ENCODE results near the gene ZSCAN10.

The ZSCAN10 gene

DNA sequence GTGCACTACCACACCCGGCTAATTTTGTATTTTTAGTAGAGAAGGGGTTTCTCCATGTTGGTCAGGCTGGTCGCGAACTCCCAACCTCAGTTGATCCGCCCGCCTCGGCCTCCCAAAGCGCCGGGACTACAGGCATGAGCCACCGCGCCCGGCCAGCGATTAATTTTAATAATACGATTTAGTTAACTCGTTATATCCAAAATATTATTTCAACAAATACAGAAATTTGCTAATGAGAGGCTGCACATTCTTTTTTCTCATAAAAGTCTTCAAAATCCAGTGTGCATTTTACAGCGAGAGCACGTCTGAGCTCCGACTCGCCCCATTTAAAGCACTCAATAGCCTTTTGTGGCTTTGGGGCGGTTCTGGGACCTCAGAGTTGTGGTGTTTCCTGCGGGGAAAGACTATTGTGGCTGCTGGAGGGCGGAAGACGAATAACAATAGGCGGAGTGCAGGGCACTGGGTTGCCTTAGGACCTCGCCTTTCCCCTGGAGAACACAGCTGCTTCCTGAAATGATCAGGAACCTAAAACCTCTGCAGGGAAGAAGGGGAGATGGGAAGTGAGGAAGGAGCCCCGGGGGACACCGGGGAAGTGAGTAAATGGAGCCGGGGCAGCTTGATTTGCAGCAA is 2.9 kb upstream of the ZSCAN10 start:
- ATAC-seq = no peak

- ATAC-seq = peak in 1 of 2 donors; percentile 18
Observed at GRCh38 chr16:3101018-3101840, 2.1 kb upstream of the ZSCAN10 start.

DNA sequence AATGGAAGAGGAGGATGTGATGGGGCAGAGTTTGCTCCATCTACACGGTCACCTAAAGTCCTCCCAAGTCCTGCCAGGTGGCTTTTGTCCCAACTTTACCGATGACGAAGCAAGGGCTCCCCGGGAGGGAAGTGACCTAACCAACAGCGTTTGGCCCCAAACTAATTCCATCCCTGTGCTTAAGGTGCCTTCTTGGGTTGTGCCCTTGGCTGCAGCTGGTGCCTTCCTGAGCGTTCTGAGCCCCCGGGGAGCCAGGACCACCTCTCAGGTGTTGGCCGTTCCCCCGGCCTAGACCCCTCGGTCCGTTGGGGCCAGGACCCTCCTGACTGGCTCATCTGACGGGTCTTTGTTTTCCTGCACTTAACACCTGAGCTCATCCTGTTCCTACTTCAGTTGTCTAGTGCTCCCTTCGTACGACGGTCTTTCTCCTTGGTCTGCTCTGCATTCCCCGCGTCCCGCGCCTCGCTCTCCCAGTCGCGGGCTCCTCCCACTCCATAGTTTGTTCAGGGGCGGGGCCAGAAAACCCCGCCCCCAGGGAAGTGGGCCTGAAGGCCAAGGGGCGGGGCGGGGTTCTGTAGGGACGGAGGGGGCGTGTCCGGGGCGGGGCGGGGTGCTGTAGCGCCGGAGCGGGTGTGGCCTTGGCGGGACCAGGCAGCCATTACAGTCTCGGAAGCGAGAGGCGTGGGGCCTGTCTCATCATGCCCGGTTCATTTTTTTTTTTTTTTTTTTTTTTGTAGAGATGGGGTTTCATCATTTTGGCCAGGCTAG is 822 bp upstream of the ZSCAN10 start:
- peak; percentile 86 to 87 for ATAC-seq

- ATAC-seq = no peak
Observed at GRCh38 chr16:3099395-3099731, 269 bp upstream of the ZSCAN10 start.

DNA sequence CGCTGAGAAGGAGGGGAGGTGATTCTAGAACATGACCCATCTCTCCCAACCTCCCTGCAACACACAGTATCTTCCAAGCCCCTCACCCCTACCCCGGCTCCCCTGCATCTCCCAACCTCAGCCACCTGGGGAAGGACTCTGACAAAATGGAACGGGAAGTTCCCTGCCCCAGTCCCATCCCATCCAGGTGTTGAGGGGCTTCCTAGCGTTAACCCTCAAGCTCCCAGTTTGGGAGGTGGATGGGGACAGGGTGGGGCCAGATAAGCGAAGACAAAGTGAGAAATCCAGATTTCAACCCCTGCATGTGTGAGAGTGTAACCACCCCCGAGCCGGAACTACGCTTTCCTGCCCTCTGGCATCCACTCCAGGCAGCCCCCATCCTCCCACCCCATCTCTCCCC is 1.8 kb downstream of the ZSCAN10 start:
- no peak for ATAC-seq

- no peak for ATAC-seq
Observed at GRCh38 chr16:3096362-3096761, 2.7 kb downstream of the ZSCAN10 start.

DNA sequence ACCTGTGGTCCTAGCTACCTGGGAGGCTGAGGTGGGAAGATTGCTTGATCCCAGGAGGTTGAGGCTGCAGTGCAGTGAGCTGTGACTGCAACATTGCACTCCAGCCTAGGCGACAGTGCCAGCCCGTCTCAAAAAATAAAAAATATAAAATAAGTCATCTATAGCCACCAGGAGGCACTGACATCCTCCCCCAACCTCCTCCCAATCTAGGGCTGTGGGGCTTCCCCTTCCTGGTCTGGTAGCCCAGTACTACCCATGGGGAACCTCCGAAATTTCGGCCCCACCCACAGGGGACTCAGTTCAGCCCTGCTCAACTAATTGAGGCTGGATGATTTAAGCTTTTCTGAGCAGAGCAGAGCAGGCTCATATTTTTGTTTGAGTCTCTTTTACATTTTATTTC is 3.2 kb downstream of the ZSCAN10 start:
- peak; percentile 63 to 66 for ATAC-seq

DNA sequence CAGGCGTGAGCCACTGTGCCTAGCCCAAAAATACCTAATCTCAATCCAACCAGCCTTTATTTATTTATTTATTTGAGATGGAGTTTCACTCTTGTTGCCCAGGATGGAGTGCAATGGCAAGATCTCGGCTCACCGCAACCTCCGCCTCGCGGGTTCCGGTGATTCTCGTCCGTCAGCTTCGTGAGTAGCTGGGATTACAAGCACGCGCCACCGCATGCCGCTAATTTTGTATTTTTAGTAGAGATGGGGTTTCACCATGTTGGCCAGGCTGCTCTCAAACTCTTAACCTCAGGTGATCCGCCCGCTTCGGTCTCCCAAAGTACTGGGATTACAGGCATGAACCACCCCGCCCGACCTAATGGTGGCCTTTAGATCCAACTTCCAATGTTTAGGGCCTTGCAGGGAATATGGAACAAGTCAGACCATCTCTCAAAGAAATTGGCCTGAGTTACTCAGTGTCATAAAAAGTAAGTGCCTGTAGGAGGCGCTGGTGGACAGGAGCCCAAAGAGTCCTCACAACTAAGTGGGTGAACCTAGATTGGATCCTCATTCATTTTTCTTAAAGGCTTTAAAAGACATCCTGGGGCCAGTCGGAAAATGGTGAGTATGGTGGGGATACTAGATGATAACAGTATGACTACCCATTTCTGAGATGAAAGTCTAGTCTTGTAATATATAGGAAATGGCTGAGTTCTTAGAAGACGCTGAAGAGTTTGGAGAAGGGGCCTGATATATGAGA is 4.6 kb downstream of the ZSCAN10 start:
- peak; percentile 76 to 77 for ATAC-seq

- ATAC-seq = no peak
Observed at GRCh38 chr16:3092501-3092941, 6.6 kb downstream of the ZSCAN10 start.

GRCh38 chr16:3091551-3091950 is 7.5 kb downstream of the ZSCAN10 start:
- ATAC-seq = no peak

- ATAC-seq = no peak
Observed at GRCh38 chr16:3089717-3090592, 9.1 kb downstream of the ZSCAN10 start.

GRCh38 chr16:3088925-3089716 is 10.0 kb downstream of the ZSCAN10 start:
- no peak for ATAC-seq

GRCh38 chr16:3088450-3088849 is 10.6 kb downstream of the ZSCAN10 start:
- ATAC-seq = no peak

DNA sequence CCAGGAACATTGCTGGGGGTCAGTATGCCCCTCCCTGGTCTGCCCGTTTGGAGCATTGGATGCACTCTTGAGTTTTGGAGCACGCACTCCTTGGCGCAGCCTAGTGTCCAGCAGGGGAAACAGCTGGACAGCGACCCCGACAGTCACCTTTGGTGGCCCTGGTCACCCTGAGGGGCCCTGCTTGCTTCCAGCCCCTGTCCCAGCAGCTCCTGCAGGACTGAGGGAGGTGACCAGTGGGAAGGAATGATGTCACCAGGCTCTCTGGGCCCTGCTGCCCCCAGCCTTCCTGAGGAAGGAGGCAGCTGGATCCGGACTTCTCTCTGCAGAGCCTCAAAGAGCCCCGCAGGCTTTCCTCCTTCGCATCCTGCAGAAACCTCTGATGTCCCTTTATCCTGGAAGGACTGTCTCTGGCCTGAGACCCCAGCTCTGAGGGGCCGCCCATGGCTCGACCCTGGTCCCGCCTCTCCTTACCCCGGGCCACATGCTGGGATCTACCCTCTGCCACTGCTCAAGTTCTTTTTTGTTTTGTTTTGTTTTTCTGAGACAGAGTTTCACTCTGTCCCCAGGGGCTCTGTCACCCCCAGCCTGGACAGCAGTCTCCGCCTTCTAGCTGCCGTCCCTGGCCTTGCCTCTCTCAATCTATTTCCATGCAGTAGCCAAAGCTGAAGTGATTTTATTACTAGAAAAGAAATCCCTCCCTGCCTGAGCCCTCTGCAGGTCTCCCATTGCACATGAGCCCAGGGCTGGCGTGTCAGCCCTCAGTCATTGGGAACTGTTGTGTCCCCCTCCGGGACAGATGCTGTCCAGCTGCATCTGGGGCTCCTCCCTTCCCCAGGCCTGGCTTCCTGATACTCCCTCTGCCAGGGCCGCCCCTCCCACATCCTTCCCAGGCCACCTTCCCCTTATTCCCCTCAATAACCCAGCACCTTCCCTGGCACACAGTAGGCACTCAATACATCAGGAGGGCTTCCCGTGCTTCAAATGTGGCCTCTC is 11.6 kb downstream of the ZSCAN10 start:
- no peak for ATAC-seq

DNA sequence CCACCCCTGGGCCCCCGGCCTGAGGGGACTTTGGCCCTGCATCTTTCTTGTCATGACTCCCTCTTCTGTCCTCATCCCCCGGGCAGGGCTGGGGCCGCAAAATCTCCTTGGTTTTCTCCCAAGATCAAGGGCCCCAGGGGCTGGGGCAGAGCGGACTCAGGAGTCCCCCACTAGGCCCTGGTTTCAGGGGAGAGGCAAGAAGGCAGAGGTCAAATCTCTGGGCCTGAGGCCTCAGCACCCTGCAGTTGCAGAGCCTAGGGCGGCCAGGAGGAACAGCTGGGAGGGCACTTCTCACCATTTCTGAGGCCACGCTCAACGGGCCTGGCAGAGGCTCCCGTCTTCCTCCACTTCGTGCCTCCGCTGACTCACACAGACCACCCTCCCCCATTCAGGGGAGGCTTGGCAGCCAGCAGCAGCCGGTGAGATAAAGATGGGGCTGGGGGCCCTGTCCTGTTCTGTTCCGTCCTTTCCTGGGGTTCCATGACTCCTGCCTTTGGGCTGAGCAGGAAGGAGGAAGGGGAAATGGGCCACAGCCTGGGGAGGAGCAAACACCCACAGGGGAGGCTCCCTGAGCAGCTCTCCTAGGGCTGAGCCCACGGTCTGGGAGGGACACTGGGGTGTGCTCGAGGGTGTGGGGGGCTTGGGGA is 12.4 kb downstream of the ZSCAN10 start:
- peak; percentile 83 to 88 for ATAC-seq

GRCh38 chr16:3085868-3086595 is 13.1 kb downstream of the ZSCAN10 start:
- no peak for ATAC-seq

- no peak for ATAC-seq
Observed at GRCh38 chr16:3084969-3085670, 14.0 kb downstream of the ZSCAN10 start.

GRCh38 chr16:3084491-3084890 is 14.6 kb downstream of the ZSCAN10 start:
- no peak for ATAC-seq
